Endothelial cell of umbilical vein (primary cell): ENCODE data around the gene COQ9. TPM values are rescaled to one million over a fixed set of nuclear protein-coding genes. Genes with fewer than 3 reads are reported as not detected.

Experiments
- BruUV-seq: library from RNA; stranded (reverse); fragments of 400-500 nt; replicated peaks from 2 replicates; lab custom pipeline; 2021; lab: Mats Ljungman, UMichigan
- CTCF ChIA-PET: fragments of 300-600, 350-600 bp; sonication (Branson Sonifier 250); formaldehyde crosslinking; loops from one replicate; lab custom pipeline; 2021; ENCODE audit warnings: antibody characterized with exemption, inconsistent platforms; lab: Charles Lee
- POLR2A ChIA-PET: fragments of 300-600, 350-600 bp; sonication (Branson Sonifier 250); formaldehyde crosslinking; loops from one replicate; lab custom pipeline; 2021; ENCODE audit warnings: antibody characterized with exemption, inconsistent platforms; lab: Charles Lee
- DNase-seq: peaks from one replicate; pipeline ENCODE4 v3.0.0-alpha.2; 2011; ENCODE audit warnings: low read depth, low spot score
- FAIRE-seq: peaks from 2 replicates; lab custom pipeline; 2011; peaks lifted over from hg19 to GRCh38; lab: Jason Lieb, UNC
- H2AFZ ChIP-seq: 2 replicates; pipeline ENCODE4 v1.6.0; 2012; ENCODE audit warnings: low read depth, low read length, control low read depth, inconsistent platforms
- H3K27ac ChIP-seq: 2 replicates; pipeline ENCODE4 v1.5.1; 2011; ENCODE audit warnings: low read depth, mild to moderate bottlenecking, control low read depth, low read length, moderate library complexity; ENCODE audit not compliant: insufficient read depth
- H3K27me3 ChIP-seq, 2 experiments: 2 replicates each; pipeline versions ENCODE4 v1.6.0 to v1.6.1; 2011; ENCODE audit warnings: low read length in 2 of 2, mixed read lengths in 1 of 2; ENCODE audit not compliant: control insufficient read depth in 2 of 2, insufficient read depth in 2 of 2
- H3K36me3 ChIP-seq, 2 experiments: 2 replicates in 1 of 2; 3 replicates in 1 of 2; pipeline ENCODE4 v1.5.1; 2011; ENCODE audit warnings: low read length in 2 of 2, mild to moderate bottlenecking in 1 of 2, moderate library complexity in 1 of 2; ENCODE audit not compliant: control insufficient read depth in 2 of 2, insufficient read depth in 2 of 2; ENCODE audit errors: extremely low read depth in 1 of 2
- H3K4me1 ChIP-seq: 3 replicates; pipeline ENCODE4 v1.5.1; 2011; ENCODE audit warnings: mild to moderate bottlenecking, low read length; ENCODE audit not compliant: control insufficient read depth, insufficient read depth; ENCODE audit errors: extremely low read depth
- H3K4me2 ChIP-seq: 2 replicates; pipeline ENCODE4 v1.6.1; 2011; ENCODE audit warnings: low read length, control low read depth, mixed read lengths; ENCODE audit not compliant: insufficient read depth
- H3K4me3 ChIP-seq, 3 experiments: fragments of 200-600 bp in 1 of 3; sonication (generic), shearing (Covaris generic) in 1 of 3; replicated peaks in 1 of 3; 2 replicates each; pipeline ENCODE4 v1.5.1; 2011 to 2016; ENCODE audit warnings: control low read depth in 3 of 3, low read length in 3 of 3, mild to moderate bottlenecking in 2 of 3, inconsistent platforms in 1 of 3, low read depth in 1 of 3, moderate library complexity in 1 of 3; ENCODE audit not compliant: insufficient read depth in 1 of 3
- H3K79me2 ChIP-seq: 2 replicates; pipeline ENCODE4 v1.6.0; 2012; ENCODE audit warnings: low read length, inconsistent platforms; ENCODE audit not compliant: control insufficient read depth, insufficient read depth
- H3K9ac ChIP-seq: replicated peaks from 2 replicates; pipeline ENCODE3; 2011; ENCODE audit warnings: low read length, control low read depth; ENCODE audit not compliant: insufficient read depth; ENCODE audit errors: extremely low read depth
- H3K9me1 ChIP-seq: replicated peaks from 3 replicates; pipeline ENCODE4 v1.6.0; 2011; ENCODE audit warnings: mild to moderate bottlenecking, low read length; ENCODE audit not compliant: control insufficient read depth, insufficient read depth; ENCODE audit errors: extremely low read depth
- H3K9me3 ChIP-seq: replicated peaks from 2 replicates; pipeline ENCODE4 v1.5.1; 2012; ENCODE audit warnings: low read length, inconsistent platforms; ENCODE audit not compliant: control insufficient read depth, insufficient read depth
- H4K20me1 ChIP-seq: replicated peaks from 2 replicates; pipeline ENCODE3; 2011; ENCODE audit warnings: mild to moderate bottlenecking, low read length; ENCODE audit not compliant: control insufficient read depth, insufficient read depth; ENCODE audit errors: extremely low read depth
- CTCF ChIP-seq, 2 donors: IDR thresholded peaks; 1 replicate in 1 of 2; 2 replicates in 1 of 2; pipeline ENCODE4 v1.5.1; 2011; ENCODE audit warnings: low read length in 2 of 2, mild to moderate bottlenecking in 2 of 2, moderate library complexity in 2 of 2, control low read depth in 1 of 2, inconsistent platforms in 1 of 2, low read depth in 1 of 2; ENCODE audit not compliant: insufficient read depth in 1 of 2; ENCODE audit errors: extremely low read depth in 1 of 2
- EZH2 ChIP-seq: IDR thresholded peaks from 2 replicates; pipeline ENCODE4 v1.6.1; 2012; ENCODE audit warnings: borderline replicate concordance, low read depth, mild to moderate bottlenecking, moderate library complexity, low read length, inconsistent platforms; ENCODE audit not compliant: severe bottlenecking
- FOS ChIP-seq: IDR thresholded peaks from 2 replicates; pipeline ENCODE4 v1.6.1; 2011; ENCODE audit warnings: mild to moderate bottlenecking, low read length, moderate library complexity, borderline replicate concordance; ENCODE audit not compliant: insufficient read depth
- GATA2 ChIP-seq: IDR thresholded peaks from 2 replicates; pipeline ENCODE4 v1.7.0; 2011; ENCODE audit warnings: low read depth, mild to moderate bottlenecking, moderate library complexity, mixed read lengths, low read length; ENCODE audit not compliant: insufficient read length, insufficient read depth
- JUN ChIP-seq: IDR thresholded peaks from 2 replicates; pipeline ENCODE4 v1.6.1; 2011; ENCODE audit warnings: borderline replicate concordance, low read depth; ENCODE audit not compliant: insufficient read length, insufficient read depth
- MAX ChIP-seq: IDR thresholded peaks from 2 replicates; pipeline ENCODE4 v1.6.1; 2011; ENCODE audit not compliant: insufficient read depth, insufficient read length
- MYC ChIP-seq: IDR thresholded peaks from one replicate; pipeline ENCODE4 v1.6.1; 2011; ENCODE audit warnings: mild to moderate bottlenecking, low read depth, low read length
- POLR2A ChIP-seq: IDR thresholded peaks from 2 replicates; pipeline ENCODE4 v1.6.1; 2012; ENCODE audit warnings: low read depth, mild to moderate bottlenecking, control low read depth, low read length
- POLR2AphosphoS5 ChIP-seq: IDR thresholded peaks from 2 replicates; pipeline ENCODE4 v1.6.1; 2012; ENCODE audit warnings: low read depth, mild to moderate bottlenecking, control low read depth, low read length, moderate library complexity; ENCODE audit not compliant: insufficient read depth
- dilution Hi-C: fragments of 300-500 bp; cut with MboI; formaldehyde crosslinking; loops from one replicate; pipeline ENCODE4 v1.15.0; 2019; ENCODE audit warnings: low sequenced_read_pairs; ENCODE audit not compliant: extremely low pct_ligation_motif_present
- intact Hi-C: fragments of 100-400 bp; cut with micrococcal nuclease; formaldehyde crosslinking; loops from one replicate; pipeline ENCODE4 v1.10.0; 2022
- polyA plus RNA-seq, 4 experiments: library from polyadenylated mRNA; depleted of rRNA in 3 of 4; stranded (reverse) in 3 of 4; unstranded in 1 of 4; fragments of >200 nt; gene quantifications; 2 replicates each; pipeline versions ENCODE4 v1.2.1 to v1.2.3, GENCODE V29; 2011 to 2012; ENCODE audit warnings: missing spikeins in 1 of 4
- total RNA-seq: library from RNA; stranded (reverse); gene quantifications from 2 replicates; pipeline ENCODE4 v1.2.3, GENCODE V29; 2021

The COQ9 gene
- total and polyA plus RNA-seq, 2 donors (not counting 3 experiments of a cell fraction or from before 2014, with no cell fraction given) = 42.5 to 78.3 TPM

- CTCF ChIA-PET = interaction anchor here (1.0 kb wide), 1 partner anchor 10 kb away, joined by 4 read pairs; no protein-coding TSS in a partner anchor
These were observed 40.4 kb upstream of the COQ9 start for GRCh38 chr16:57406881-57407280.

More at GRCh38 chr16:57406881-57407280, 40.4 kb upstream of the COQ9 start:
- FAIRE-seq = no peak
- Histone ChIP-seq H3K4me3 (no peak overlapping the region), H2AFZ (no peak overlapping the region), H3K27ac (no peak overlapping the region), H3K36me3 (no peaks in the 10 kb centered on the region), H3K79me2 (no peaks in the 10 kb centered on the region), H3K9me3 (no peaks in the 10 kb centered on the region), H3K9me1 (no peaks in the 10 kb centered on the region), H3K4me1 (peaks cover 10% of the 10 kb centered on the region), H3K27me3 (peaks cover 0 to 3% of the 10 kb centered on the region in 2 experiments), H3K4me2 (no peak overlapping the region), H4K20me1 (no peaks in the 10 kb centered on the region), H3K9ac (no peak overlapping the region)
- no peak for DNase-seq
- dilution Hi-C loops (loop anchor here (25.0 kb wide), 1 partner anchor 95 kb away; no protein-coding TSS in a partner anchor), intact Hi-C loops (no loop called here)
- POLR2A ChIA-PET = no interaction called here
- TF ChIP-seq JUN (no peak), POLR2A (no peak), MYC (no peak), CTCF (IDR thresholded peaks at IDR 0.05; ENCODE audit: extremely low read depth in 1 of 2, insufficient read depth in 1 of 2, low read depth in 1 of 2, low read length in 2 of 2) (no peak), GATA2 (no peak), FOS (no peak), POLR2AphosphoS5 (no peak), EZH2 (no peak), MAX (no peak)
- BruUV-seq = no TSS peak
